NCI-H2171 (cell line): ENCODE measurements around the gene ZNF37A.
"Not testable (repeated sequence)": the region's sequence is repeated elsewhere in the genome, so short reads cannot be mapped to it uniquely, and the experiment has no call there.

Experiments used
- DNase-seq: peaks from one replicate; lab custom pipeline; 2025; lab: John Stamatoyannopoulos, UW

ZNF37A gene

DNA sequence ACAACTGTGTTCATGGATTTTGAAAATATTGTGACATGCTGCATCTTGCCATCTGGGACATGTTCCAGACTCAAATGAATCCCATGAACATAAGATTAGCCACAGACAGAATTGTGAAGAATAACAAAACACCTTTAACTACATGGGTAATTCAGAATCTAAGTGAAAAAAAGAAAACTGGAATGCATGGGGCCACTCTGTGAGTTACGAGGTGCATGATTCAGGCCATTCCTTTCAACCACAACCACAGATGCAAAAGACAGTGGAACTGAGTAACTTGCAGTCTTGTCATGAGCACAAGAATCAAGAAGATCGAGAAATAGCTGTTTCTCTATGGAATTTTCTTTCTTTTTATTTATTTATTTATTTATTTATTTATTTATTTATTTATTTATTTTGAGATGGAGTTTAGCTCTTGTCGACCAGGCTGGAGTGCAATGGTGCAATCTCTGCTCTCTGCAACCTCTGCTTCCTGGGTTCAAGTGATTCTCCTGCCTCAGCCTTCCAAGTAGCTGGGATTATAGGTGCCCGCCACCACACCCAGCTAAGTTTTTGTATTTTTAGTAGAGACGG, 56.8 kb downstream of the ZNF37A start:
- not testable (repeated sequence) for DNase-seq

DNA sequence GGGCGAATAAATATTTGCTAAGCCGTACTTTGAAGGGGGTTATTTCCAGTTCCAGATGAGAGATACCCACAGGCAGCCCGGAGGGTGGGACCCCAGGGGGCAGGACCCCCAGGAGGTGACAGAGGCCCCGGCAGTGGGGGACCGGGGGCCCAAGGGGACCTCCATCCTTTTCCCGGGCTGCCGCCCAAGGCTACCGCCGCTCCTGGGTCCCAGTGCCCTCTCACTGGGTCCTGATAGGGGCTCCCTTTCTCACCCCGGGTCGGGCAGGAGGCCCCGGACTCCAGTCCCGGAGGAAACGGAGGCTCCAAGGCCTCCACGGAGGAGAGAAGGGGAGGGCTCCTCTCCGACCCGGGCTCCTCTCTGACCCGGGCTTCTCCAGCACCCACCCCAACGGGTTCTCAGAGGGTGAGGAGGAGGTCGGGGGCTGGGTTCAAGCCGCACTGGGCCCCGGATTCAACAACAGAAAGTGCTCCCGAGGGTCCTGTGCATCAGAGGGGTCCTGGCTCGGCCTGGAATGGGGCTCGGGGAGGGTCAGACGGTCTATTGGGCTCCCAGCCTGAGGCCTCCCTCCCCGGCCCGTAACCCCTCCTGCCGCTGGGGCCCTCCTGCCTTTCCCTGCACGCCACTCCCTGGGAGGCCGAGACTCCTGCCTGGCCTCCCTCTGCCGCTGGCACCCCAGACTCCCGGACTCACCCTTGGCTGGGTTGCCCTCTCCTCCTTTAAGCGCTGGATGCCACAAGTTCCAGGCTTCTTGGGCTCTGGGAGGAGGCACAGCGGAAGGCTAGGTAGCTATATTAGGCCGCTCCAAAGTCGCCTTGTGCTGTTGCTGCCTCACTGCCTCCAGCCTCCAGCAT, 62.5 kb downstream of the ZNF37A start:
- no peak for DNase-seq

DNA sequence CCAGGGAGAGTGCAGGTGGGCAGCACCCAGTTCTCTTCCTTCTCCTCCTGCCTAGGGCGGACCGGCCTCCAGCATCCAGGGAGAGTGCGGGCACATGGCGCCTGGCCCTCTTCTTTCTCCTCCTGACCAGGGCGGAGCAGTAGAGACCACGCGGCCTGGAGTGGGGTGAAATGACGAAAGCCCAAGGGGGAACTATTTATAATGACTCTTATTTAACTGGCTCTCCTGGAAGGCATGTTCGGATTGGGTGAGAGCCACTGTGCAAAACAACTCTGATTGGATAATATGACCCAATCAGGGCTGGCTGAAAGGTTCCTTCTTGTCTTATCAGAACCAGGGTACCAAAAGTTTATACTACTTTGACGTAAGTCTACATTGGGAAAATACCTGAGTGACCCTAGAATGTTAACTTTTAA, 63.1 kb downstream of the ZNF37A start:
- no peak for DNase-seq

GRCh38 chr10:38159004-38159403, 64.9 kb downstream of the ZNF37A start:
- no peak for DNase-seq

DNA sequence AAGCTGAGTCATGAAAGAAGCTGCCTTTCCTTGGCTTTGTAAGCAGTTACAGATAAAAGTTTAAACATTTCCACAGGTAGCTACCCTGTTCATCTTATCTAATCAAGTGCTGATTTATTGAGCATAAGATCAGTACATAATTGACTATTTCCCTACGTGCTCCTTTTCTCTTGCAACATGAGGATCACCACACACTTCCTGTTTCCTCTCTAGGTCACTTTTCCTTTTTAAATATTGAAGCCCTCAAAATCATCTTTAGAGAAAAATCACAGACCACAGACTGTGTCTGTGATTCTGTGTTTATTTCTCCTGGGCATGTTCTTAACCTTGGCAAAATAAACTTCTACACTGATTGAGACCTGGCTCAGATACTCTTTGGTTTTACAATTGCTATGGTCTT, 69.5 kb downstream of the ZNF37A start:
- no peak for DNase-seq

DNA sequence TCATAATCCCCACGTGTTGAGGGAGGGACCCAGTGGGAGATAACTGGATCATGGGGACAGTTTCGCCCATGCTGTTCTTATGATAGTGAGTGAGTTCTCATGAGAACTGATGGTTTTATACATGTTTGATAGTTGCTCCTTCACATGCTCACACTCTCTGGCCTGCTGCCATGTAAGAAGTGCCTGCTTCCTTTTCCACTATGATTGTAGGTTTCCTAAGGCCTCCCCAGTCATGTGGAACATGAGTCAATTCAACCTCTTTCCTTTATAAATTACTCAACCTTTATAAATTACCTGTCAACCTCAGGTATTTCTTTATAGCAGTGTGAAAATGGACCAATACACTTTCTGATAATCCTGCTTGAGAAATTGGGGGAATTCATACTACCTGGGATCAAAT, 80.2 kb downstream of the ZNF37A start:
- no peak for DNase-seq

- no peak for DNase-seq
Observed at GRCh38 chr10:38184477-38184876, 90.3 kb downstream of the ZNF37A start.
